HL-60 (cell line): ENCODE measurements around the gene ARL2BP.

Experiments
- DNase-seq, 2 experiments: peaks; one replicate each; pipeline ENCODE4 v3.0.0-alpha.2; 2010 to 2020; ENCODE audit warnings: low read depth in 1 of 2, low spot score in 1 of 2
- H3K27ac ChIP-seq: fragments of 250-450 bp; sonication (Bioruptor Pico); replicated peaks from 2 replicates; pipeline ENCODE4 v1.5.1; 2020; ENCODE audit warnings: mild to moderate bottlenecking, moderate library complexity
- H3K27me3 ChIP-seq: fragments of 250-450 bp; sonication (Bioruptor Pico); 2 replicates; pipeline ENCODE4 v1.5.1; 2021; ENCODE audit warnings: mild to moderate bottlenecking, moderate library complexity; ENCODE audit not compliant: insufficient read depth, poor library complexity, severe bottlenecking
- H3K4me3 ChIP-seq: replicated peaks from 2 replicates; pipeline ENCODE4 v1.5.1; 2011; ENCODE audit warnings: mild to moderate bottlenecking, control low read depth, low read length; ENCODE audit not compliant: insufficient read depth
- GABPA ChIP-seq: IDR thresholded peaks from 2 replicates; pipeline ENCODE4 v1.6.1; 2012; ENCODE audit warnings: low read depth
- POLR2AphosphoS5 ChIP-seq: IDR thresholded peaks from 2 replicates; pipeline ENCODE4 v1.6.1; 2012; ENCODE audit warnings: low read depth
- REST ChIP-seq: IDR thresholded peaks from 2 replicates; pipeline ENCODE4 v1.6.1; 2012; ENCODE audit warnings: low read depth; ENCODE audit not compliant: insufficient replicate concordance
- SPI1 ChIP-seq: IDR thresholded peaks from 2 replicates; pipeline ENCODE4 v1.6.1; 2012; ENCODE audit warnings: low read depth, mild to moderate bottlenecking, borderline replicate concordance
- TF ChIP-seq, protein P1 (sequence below): IDR thresholded peaks from one replicate; pipeline ENCODE4 v1.5.1; 2011; ENCODE audit warnings: low read length, control low read depth, inconsistent platforms; ENCODE audit not compliant: insufficient read depth

ARL2BP gene

DNA sequence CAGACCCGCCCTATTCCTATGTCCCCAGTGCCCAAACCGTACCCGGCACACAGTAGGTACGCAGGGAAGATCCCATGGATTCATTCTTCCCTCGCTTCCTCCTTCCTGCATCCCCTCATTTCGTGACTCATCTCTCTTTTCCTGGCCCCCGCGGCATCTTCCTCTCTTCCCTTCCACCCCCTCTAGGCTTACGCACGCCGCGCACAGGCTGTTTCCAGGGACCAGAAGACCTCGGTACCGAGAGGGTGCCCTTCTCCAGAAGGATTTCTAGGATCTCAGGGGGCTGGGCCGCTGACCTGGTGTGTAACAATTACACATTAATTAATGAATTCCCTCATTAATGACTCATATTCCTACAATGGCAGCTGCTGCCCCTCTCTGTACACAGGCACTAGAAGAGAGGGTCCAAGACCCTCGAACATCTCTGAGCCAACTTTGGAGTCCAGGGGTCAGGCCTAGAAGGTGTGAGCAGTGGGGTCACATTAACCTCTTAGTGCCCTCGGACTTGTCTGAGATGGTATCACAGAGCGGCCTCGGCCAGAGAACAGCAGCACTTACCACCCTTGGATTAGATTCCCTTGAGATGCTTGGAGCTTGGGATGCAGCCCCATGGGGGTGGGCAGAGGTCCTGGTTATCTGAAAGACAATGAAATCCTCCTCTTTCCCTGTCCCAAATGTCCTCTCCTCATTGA, 56.2 kb downstream of the ARL2BP start:
- no peak for DNase-seq
- TF ChIP-seq POLR2AphosphoS5 (no peak), SPI1 (no peak), GABPA (no peak), REST (no peak)
- TF ChIP-seq, protein P1, sequence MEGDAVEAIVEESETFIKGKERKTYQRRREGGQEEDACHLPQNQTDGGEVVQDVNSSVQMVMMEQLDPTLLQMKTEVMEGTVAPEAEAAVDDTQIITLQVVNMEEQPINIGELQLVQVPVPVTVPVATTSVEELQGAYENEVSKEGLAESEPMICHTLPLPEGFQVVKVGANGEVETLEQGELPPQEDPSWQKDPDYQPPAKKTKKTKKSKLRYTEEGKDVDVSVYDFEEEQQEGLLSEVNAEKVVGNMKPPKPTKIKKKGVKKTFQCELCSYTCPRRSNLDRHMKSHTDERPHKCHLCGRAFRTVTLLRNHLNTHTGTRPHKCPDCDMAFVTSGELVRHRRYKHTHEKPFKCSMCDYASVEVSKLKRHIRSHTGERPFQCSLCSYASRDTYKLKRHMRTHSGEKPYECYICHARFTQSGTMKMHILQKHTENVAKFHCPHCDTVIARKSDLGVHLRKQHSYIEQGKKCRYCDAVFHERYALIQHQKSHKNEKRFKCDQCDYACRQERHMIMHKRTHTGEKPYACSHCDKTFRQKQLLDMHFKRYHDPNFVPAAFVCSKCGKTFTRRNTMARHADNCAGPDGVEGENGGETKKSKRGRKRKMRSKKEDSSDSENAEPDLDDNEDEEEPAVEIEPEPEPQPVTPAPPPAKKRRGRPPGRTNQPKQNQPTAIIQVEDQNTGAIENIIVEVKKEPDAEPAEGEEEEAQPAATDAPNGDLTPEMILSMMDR = no peak
- no peak overlapping the region for H3K27ac ChIP-seq
- no peaks in the 10 kb centered on the region for H3K27me3 ChIP-seq
- H3K4me3 ChIP-seq = peak overlapping the region; percentile 29; the same call in 1 of the 2 replicates
